HepG2 (cell line): ENCODE results near the gene METRN. TPM values are rescaled to one million over a fixed set of nuclear protein-coding genes. Genes with fewer than 3 reads are reported as not detected.

Source experiments
- ATF7-NPFF ChIP-seq: sonication (generic); formaldehyde crosslinking; IDR thresholded peaks from 2 replicates; pipeline ENCODE4 v1.8.1; 2023; ENCODE audit warnings: mild to moderate bottlenecking, low read depth, missing genetic modification reagents, moderate library complexity
- ELF1 ChIP-seq: sonication (generic); formaldehyde crosslinking; IDR thresholded peaks from 2 replicates; pipeline ENCODE4 v1.4.0; 2020; ENCODE audit warnings: missing genetic modification reagents
- GZF1 ChIP-seq: sonication (generic); formaldehyde crosslinking; IDR thresholded peaks from 2 replicates; pipeline ENCODE4 v1.5.1; 2020; ENCODE audit warnings: mild to moderate bottlenecking, missing genetic modification reagents
- HCFC1 ChIP-seq: fragments of 150-350 bp; IDR thresholded peaks from 2 replicates; pipeline ENCODE4 v1.6.1; 2014; ENCODE audit warnings: low read depth, low read length
- IKZF5 ChIP-seq: IDR thresholded peaks from 2 replicates; pipeline ENCODE4 v1.6.1; 2018; ENCODE audit warnings: missing genetic modification reagents, mild to moderate bottlenecking, missing compliant biosample characterization
- SP5 ChIP-seq: IDR thresholded peaks from 2 replicates; pipeline ENCODE4 v1.6.1; 2016; ENCODE audit warnings: low read depth, borderline replicate concordance
- ZBTB33 ChIP-seq: sonication (generic); formaldehyde crosslinking; IDR thresholded peaks from 2 replicates; pipeline ENCODE4 v1.4.0; 2020; ENCODE audit warnings: missing genetic modification reagents
- ZNF609 ChIP-seq: sonication (generic); formaldehyde crosslinking; IDR thresholded peaks from 2 replicates; pipeline ENCODE4 v1.4.0; 2020; ENCODE audit warnings: mild to moderate bottlenecking, missing genetic modification reagents, borderline replicate concordance
- ZNF646 ChIP-seq: sonication (generic); formaldehyde crosslinking; IDR thresholded peaks from 2 replicates; pipeline ENCODE4 v1.9.0; 2021; ENCODE audit warnings: mild to moderate bottlenecking, missing genetic modification reagents
- ZNF883 ChIP-seq: sonication (generic); formaldehyde crosslinking; IDR thresholded peaks from 2 replicates; pipeline ENCODE4 v1.5.1; 2020; ENCODE audit warnings: mild to moderate bottlenecking, missing genetic modification reagents; ENCODE audit errors: not compliant biosample characterization
- polyA plus RNA-seq, 8 experiments: library from polyadenylated mRNA; depleted of rRNA in 3 of 8; stranded (reverse) in 7 of 8; unstranded in 1 of 8; fragments of >200 nt; fragmentation: Illumina TruSeq in 4 of 8; extraction: Trizol in 4 of 8; gene quantifications; 2 replicates each; pipeline versions ENCODE4 v1.2.1 to v1.2.3, GENCODE V29; 2011 to 2016; ENCODE audit warnings: low read depth in 4 of 8, missing spikeins in 1 of 8, mixed read lengths in 1 of 8; ENCODE audit not compliant: insufficient read depth in 1 of 8
- total RNA-seq, 5 experiments: library from RNA; depleted of rRNA; stranded (reverse); fragments of >200 nt; fragmentation: Illumina TruSeq; extraction: Trizol; gene quantifications; 2 replicates each; pipeline ENCODE4 v1.2.3, GENCODE V29; 2016; ENCODE audit warnings: low read depth in 1 of 5

Gene METRN
- total and polyA plus RNA-seq, 2 of the 13 experiments (the other 11 are each of a cell fraction or from before 2014, with no cell fraction given) = 25.5 to 46.1 TPM

- TF ChIP-seq ZBTB33 (peak; percentile 86; the same call in 1 of the 2 replicates), GZF1 (CRISPR knock-in tag) (peak; percentile 81; the same call in 1 of the 2 replicates), ZNF609 (CRISPR knock-in tag) (no peak), SP5 (CRISPR knock-in tag) (peak; percentile 47; the same call in 1 of the 2 replicates), ZNF883 (CRISPR knock-in tag) (peak; percentile 60), HCFC1 (no peak), IKZF5 (CRISPR knock-in tag) (no peak), ZNF646 (CRISPR knock-in tag) (no peak), ATF7-NPFF (peak; percentile 41; the same call in 1 of the 2 replicates), ELF1 (CRISPR knock-in tag) (no peak)
Measured at GRCh38 chr16:714558-715476, at the start of gene METRN (continued).
